Kidney epithelial cell (primary cell): ENCODE measurements around the gene SMARCA4. TPM values are rescaled to one million over a fixed set of nuclear protein-coding genes. Genes with fewer than 3 reads are reported as not detected.

Source experiments
- DNase-seq: peaks from one replicate; pipeline ENCODE4 v3.0.0-alpha.2; 2010; ENCODE audit warnings: low read depth
- H3K27me3 ChIP-seq: 2 replicates; pipeline ENCODE4 v1.6.0; 2011; ENCODE audit warnings: low read length; ENCODE audit not compliant: control insufficient read depth, insufficient read depth
- H3K36me3 ChIP-seq: 2 replicates; pipeline ENCODE4 v1.5.1; 2011; ENCODE audit warnings: low read length; ENCODE audit not compliant: control insufficient read depth, insufficient read depth
- H3K4me3 ChIP-seq: 2 replicates; pipeline ENCODE4 v1.5.1; 2011; ENCODE audit warnings: low read depth, mild to moderate bottlenecking, control low read depth, low read length
- total RNA-seq: library from RNA; depleted of rRNA; stranded (reverse); fragments of >200 nt; gene quantifications from 2 replicates; pipeline ENCODE4 v1.2.3, GENCODE V29; 2015
- TF ChIP-seq, protein P1 (sequence below): IDR thresholded peaks from 2 replicates; pipeline ENCODE4 v1.5.1; 2011; ENCODE audit warnings: mild to moderate bottlenecking, moderate library complexity, low read length, control low read depth, inconsistent platforms; ENCODE audit not compliant: insufficient read depth, poor library complexity, severe bottlenecking

SMARCA4 gene
- total RNA-seq, 1 donor from 2014 or later: 124 TPM

DNA sequence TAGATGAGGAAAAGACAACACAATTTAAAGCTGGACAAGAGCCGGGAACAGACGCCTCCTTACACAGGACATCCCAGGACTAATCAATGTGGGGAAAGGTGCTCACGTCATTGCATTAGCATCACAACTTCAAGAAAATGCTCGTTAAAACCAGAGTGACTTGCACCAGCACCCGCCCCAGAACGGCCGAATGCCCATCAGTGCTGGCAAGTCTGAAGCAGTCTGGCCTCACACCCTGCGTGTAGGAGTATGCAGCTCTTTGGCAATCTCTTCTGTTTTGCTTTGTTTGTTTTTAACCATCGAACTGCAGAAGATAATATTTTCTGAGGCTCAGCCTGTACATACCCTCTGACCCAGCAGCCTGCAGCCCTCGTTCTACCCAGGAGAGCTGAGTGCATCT is 83.6 kb downstream of the SMARCA4 start:
- DNase-seq: no peak

DNA sequence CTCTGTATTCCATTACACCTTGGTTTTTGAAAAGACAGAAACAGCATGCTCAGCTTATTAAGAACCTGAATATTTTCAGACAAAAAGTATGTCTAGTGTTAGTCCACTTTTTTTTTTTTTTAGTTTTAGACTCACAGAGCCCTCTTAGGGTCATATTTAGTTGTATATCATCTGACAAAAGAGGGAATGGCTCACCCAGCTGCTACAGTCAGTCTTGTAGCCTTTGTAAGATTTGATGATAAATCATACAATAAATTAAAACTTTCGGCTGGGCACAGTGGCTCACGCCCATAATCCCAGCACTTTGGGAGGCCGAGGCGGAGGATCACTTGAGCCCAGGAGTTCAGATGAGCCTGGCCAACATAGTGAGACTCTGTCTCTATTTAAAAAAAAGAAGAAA is 84.7 kb downstream of the SMARCA4 start:
- peaks cover 3% of the 10 kb centered on the region for H3K36me3 ChIP-seq
- no peaks in the 10 kb centered on the region for H3K27me3 ChIP-seq
- TF ChIP-seq, protein P1, sequence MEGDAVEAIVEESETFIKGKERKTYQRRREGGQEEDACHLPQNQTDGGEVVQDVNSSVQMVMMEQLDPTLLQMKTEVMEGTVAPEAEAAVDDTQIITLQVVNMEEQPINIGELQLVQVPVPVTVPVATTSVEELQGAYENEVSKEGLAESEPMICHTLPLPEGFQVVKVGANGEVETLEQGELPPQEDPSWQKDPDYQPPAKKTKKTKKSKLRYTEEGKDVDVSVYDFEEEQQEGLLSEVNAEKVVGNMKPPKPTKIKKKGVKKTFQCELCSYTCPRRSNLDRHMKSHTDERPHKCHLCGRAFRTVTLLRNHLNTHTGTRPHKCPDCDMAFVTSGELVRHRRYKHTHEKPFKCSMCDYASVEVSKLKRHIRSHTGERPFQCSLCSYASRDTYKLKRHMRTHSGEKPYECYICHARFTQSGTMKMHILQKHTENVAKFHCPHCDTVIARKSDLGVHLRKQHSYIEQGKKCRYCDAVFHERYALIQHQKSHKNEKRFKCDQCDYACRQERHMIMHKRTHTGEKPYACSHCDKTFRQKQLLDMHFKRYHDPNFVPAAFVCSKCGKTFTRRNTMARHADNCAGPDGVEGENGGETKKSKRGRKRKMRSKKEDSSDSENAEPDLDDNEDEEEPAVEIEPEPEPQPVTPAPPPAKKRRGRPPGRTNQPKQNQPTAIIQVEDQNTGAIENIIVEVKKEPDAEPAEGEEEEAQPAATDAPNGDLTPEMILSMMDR: no peak
- H3K4me3 ChIP-seq: no peak overlapping the region
- DNase-seq: no peak

More for the DNA sequence above, 83.6 kb downstream of the SMARCA4 start:
- Histone ChIP-seq H3K36me3 (peaks cover 3% of the 10 kb centered on the region), H3K4me3 (no peak overlapping the region), H3K27me3 (no peaks in the 10 kb centered on the region)
- TF ChIP-seq, protein P1: no peak

DNA sequence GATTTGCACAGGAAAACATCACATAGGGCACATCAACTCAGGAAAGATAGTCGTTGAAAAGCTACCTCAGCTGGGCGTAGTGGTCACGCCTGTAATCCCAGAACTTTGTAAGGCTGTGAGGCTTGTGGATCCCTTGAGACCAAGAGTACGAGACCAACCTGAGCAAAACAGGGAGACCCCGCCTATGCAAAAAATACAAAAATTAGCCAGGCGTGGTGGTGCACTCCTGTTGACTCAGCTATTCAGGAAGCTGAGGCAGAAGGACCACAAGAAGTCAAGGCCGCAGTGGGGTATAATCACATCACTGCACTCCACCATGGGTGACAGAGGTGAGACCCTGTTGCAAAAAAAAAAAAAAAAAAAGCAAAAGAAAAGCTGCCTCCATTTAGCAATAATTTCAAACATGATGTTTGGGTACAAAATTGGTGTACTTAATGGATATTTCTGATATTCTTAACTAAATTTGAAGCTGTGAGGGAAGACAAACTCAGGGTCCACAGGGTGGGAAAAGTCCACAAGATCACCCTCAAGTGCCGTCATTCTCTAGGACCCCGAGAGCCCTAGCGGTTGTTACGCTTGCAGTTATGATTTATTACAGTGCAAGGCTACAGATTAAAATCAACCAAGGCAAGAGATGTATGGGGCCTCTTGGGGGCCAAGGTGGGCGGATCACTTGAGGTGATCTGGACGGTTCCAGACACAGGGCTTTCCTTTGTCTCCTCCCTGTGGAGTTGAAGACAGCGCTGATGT is 86.0 kb downstream of the SMARCA4 start:
- H3K36me3 ChIP-seq: peaks cover 1% of the 10 kb centered on the region
- TF ChIP-seq, protein P1: no peak

DNA sequence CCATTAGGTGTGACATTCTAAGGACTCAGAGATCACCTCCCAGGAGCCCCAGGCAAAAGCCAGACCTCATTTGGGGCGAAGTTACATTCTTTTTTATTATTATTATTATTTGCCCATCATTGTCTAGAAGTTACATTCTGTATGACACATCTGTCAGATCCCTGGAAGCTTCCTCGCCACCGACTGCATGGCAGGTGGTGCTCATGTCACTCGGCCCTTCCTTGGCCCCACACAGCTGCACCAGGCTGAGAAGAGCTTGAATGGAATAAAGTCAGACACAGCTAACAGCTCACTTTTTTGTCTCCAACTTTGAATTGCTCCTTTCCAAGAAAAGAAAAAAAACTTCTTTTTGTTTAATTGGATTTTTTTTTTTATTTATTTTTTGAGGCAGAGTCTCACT is 87.0 kb downstream of the SMARCA4 start:
- no peak overlapping the region for H3K4me3 ChIP-seq
- H3K36me3 ChIP-seq: no peaks in the 10 kb centered on the region
- DNase-seq: no peak
- H3K27me3 ChIP-seq: no peaks in the 10 kb centered on the region
- TF ChIP-seq, protein P1: no peak

More for the DNA sequence above, 86.0 kb downstream of the SMARCA4 start:
- DNase-seq: no peak
- H3K4me3 ChIP-seq: no peak overlapping the region
- no peaks in the 10 kb centered on the region for H3K27me3 ChIP-seq

DNA sequence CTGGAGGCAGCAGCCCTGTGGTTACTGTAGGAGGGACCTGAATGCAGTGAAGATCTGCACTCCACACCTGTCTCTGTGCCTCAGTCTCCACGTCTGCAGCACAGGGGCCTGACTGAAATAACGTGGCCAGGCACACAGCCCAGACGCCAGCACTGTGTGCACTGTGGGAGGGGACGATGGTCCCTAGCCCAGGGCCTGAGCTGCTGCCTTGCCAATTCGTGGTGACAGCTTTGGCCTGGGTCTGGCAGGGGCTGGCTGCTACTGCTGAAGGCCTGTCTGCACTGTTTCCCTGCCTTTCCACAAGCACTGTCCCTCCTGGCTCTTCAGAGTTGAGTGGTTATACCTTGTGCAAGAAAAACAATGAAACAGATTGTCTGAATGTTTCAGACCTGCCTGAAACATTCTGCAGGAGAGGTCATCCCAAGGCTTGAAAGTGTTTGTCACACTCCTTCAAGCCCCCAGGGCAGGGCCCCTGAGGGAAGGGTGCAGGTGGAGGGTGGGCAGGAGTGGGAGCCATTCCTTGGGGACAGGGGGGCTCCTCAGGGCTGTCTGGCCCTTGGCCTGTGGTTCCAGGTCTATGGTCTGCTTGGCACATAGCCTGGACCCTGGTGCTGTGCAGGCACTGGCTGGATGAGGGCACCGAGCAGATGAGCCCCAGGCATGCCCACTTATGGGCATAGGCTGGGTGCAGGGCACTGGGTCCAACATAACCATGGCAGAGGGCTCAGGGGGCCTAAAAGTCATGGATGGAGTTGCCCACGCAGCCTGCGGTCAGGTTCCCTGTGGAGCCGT is 89.7 kb downstream of the SMARCA4 start:
- DNase-seq: no peak
- Histone ChIP-seq H3K36me3 (no peaks in the 10 kb centered on the region), H3K4me3 (no peak overlapping the region), H3K27me3 (no peaks in the 10 kb centered on the region)
- TF ChIP-seq, protein P1: no peak

DNA sequence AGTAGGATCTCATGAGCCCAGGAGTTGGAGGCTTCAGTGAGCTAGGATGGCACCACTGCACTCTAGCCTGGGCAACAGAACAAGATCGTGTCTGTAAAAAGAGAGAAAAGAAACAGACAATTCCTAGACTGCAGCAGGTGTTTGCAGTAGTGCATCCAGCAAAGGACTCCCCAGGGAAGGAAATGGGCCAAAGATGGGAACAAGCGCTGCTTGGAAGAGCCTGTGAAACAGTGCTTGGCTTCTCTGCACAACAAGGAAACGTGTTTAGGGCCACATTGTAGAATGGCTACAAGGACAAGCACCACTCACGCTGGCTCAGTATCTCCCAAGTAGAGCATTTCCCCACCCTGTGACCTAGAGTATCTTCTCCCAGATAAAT is 93.0 kb downstream of the SMARCA4 start:
- H3K4me3 ChIP-seq: no peak overlapping the region
- no peaks in the 10 kb centered on the region for H3K27me3 ChIP-seq
- no peak for DNase-seq
- TF ChIP-seq, protein P1: no peak
- peaks cover 3% of the 10 kb centered on the region for H3K36me3 ChIP-seq
